GM21390 (cell line): ENCODE data around the gene SON.
A peak's percentile ranks its signal among the peaks of the same experiment; 100 is the strongest.

Experiments used
- ATAC-seq: cut with Tn5 transposase; IDR thresholded peaks from one replicate; pipeline ENCODE4 v1.9.1; 2021; ENCODE audit not compliant: unreplicated experiment

Gene SON

GRCh38 chr21:33541756-33542639 lies 840 bp upstream of the SON start, which contains the start of gene GART:
Gene GART (minus strand): TSS chr21:33542117. CDS start chr21:33539315, 2,802 bp downstream.
- ATAC-seq: peak; percentile 51

GRCh38 chr21:33543505-33544129 lies 779 bp downstream of the SON start:
- no peak for ATAC-seq

- no peak for ATAC-seq
Measured at GRCh38 chr21:33544451-33545195, 1.8 kb downstream of the SON start.

- ATAC-seq: no peak
Measured at GRCh38 chr21:33546086-33546485, 3.2 kb downstream of the SON start.

GRCh38 chr21:33549848-33550771 lies 7.3 kb downstream of the SON start:
- no peak for ATAC-seq

GRCh38 chr21:33550772-33551660 lies 8.2 kb downstream of the SON start:
- ATAC-seq: no peak

- no peak for ATAC-seq
Measured at GRCh38 chr21:33551664-33552063, 8.8 kb downstream of the SON start.

GRCh38 chr21:33552093-33552998 lies 9.5 kb downstream of the SON start:
- ATAC-seq: no peak

- ATAC-seq: no peak
Measured at GRCh38 chr21:33552999-33553598, 10.3 kb downstream of the SON start.

GRCh38 chr21:33554236-33554981 lies 11.6 kb downstream of the SON start:
- no peak for ATAC-seq

- ATAC-seq: no peak
Measured at GRCh38 chr21:33554982-33555344, 12.1 kb downstream of the SON start.

- no peak for ATAC-seq
Measured at GRCh38 chr21:33557447-33557846, 14.6 kb downstream of the SON start.

GRCh38 chr21:33558777-33559421 lies 16.1 kb downstream of the SON start:
- no peak for ATAC-seq

- ATAC-seq: no peak
Measured at GRCh38 chr21:33559813-33560212, 17.0 kb downstream of the SON start.

GRCh38 chr21:33560965-33561364 lies 18.1 kb downstream of the SON start:
- no peak for ATAC-seq

GRCh38 chr21:33561373-33561772 lies 18.5 kb downstream of the SON start:
- no peak for ATAC-seq

- ATAC-seq: no peak
Measured at GRCh38 chr21:33562389-33562788, 19.6 kb downstream of the SON start.
